Activated naive CD4-positive, alpha-beta T cell treated with anti-CD3 and anti-CD28 coated beads for 36 hours (primary cell): ENCODE results near the gene NR6A1. TPM values are rescaled to one million over a fixed set of nuclear protein-coding genes. Genes with fewer than 3 reads are reported as not detected.
A peak's percentile ranks its signal among the peaks of the same experiment; 100 is the strongest.

ENCODE experiments used
- CTCF ChIA-PET: fragments of 350-600 bp; sonication (Branson Sonifier 250); formaldehyde crosslinking; loops from one replicate; lab custom pipeline; 2021; ENCODE audit warnings: antibody characterized with exemption; lab: Charles Lee
- DNase-seq: peaks from one replicate; pipeline ENCODE4 v3.0.0-alpha.2; 2020
- H3K27ac Mint-ChIP-seq: one replicate; pipeline ENCODE4 v1.8.0; 2021; ENCODE audit warnings: mild to moderate bottlenecking, mixed read lengths
- H3K27me3 Mint-ChIP-seq: one replicate; pipeline ENCODE4 v1.8.0; 2021; ENCODE audit warnings: low read depth, mixed read lengths
- H3K36me3 Mint-ChIP-seq: one replicate; pipeline ENCODE4 v1.8.0; 2021; ENCODE audit warnings: low read depth, mixed read lengths
- H3K4me1 Mint-ChIP-seq: one replicate; pipeline ENCODE4 v1.8.0; 2021; ENCODE audit warnings: low read depth, mixed read lengths
- H3K4me3 Mint-ChIP-seq: one replicate; pipeline ENCODE4 v1.8.0; 2021; ENCODE audit warnings: mild to moderate bottlenecking, moderate library complexity, mixed read lengths
- H3K9me3 Mint-ChIP-seq: one replicate; pipeline ENCODE4 v1.8.0; 2021; ENCODE audit warnings: mixed read lengths
- intact Hi-C: fragments of 100-400 bp; cut with micrococcal nuclease; formaldehyde crosslinking; loops from one replicate; pipeline ENCODE4 v1.15.1; 2023
- total RNA-seq, 2 experiments: library from RNA; stranded (reverse); gene quantifications; one replicate each; pipeline ENCODE4 v1.2.3, GENCODE V29; 2021

The NR6A1 gene
- total RNA-seq, 2 experiments from 2014 or later = 1.8 TPM

DNA sequence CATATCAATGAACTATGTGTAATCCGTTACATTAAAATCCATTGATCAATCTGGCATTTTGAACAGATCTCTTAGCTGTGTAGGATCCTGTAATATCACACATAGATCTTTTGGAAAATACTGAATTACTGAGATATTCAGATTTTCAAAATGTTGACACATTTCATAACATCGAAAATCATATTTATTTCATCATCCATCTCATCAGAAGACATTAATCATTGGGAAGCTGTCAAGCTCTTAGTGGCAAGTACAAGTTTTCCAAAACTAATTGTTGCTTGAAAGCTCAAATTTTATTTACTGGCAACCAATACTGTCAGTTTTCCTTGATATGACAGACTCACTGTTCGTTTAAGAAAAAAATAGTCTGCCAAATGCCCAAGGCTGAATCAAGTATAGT lies 8.5 kb downstream of the NR6A1 start:
- Mint-ChIP-seq H3K9me3 (no peaks in the 10 kb centered on the region), H3K27me3 (peaks cover 65% of the 10 kb centered on the region), H3K4me3 (no peak overlapping the region), H3K36me3 (no peaks in the 10 kb centered on the region), H3K4me1 (peaks cover 4% of the 10 kb centered on the region), H3K27ac (no peak overlapping the region)
- no peak for DNase-seq
- intact Hi-C loops = no loop called here
- CTCF ChIA-PET = no interaction called here

DNA sequence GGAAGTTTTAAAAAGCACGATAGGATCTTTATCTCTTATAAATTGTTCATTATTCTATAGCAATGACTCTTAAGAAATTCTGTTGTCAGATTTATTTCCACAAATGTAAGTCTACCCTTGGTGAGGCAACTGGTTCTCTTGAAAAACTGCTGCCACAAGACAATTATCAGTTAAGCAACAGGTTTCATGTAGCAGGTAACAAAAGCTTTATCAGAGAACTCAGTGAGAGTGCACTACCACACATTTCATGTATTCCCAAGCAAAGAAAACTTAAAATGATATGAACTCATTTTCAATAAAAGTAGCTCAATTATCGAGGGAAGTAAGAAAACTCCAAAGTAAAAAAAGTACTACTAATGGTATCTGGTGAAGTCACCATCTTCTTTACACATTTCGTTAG lies 9.4 kb downstream of the NR6A1 start:
- Mint-ChIP-seq H3K36me3 (no peaks in the 10 kb centered on the region), H3K27me3 (peaks cover 63% of the 10 kb centered on the region), H3K9me3 (no peaks in the 10 kb centered on the region), H3K27ac (no peak overlapping the region), H3K4me3 (no peak overlapping the region), H3K4me1 (peaks cover 4% of the 10 kb centered on the region)
- no peak for DNase-seq
- CTCF ChIA-PET = interaction anchor here (1.0 kb wide), 1 partner anchor 52 kb away, joined by 4 read pairs; no protein-coding TSS in a partner anchor
- intact Hi-C loops = no loop called here

DNA sequence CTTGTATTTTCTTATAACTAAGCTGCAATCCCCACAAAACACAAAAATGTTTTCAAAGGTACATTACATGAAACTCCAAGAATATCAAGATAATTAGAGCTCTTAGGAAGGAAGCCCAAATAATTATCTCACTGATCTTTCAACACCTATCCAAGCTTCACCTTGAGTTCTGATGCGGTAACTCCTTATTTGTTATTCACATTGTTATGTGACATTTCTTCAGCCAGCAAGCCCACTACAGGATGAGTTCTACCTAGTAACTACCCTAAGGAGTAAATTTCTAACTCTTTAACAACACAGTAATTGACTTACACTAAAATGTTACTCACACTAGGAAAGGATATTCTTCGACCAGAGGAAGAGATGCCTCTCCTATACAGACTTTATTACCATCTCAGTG lies 9.9 kb downstream of the NR6A1 start:
- H3K27ac Mint-ChIP-seq = no peak overlapping the region
- intact Hi-C loops = no loop called here
- H3K27me3 Mint-ChIP-seq = peaks cover 63% of the 10 kb centered on the region
- DNase-seq = no peak
- no peaks in the 10 kb centered on the region for H3K9me3 Mint-ChIP-seq
- H3K36me3 Mint-ChIP-seq = no peaks in the 10 kb centered on the region
- H3K4me1 Mint-ChIP-seq = peaks cover 4% of the 10 kb centered on the region
- CTCF ChIA-PET = interaction anchor here (1.0 to 1.2 kb wide), 2 partner anchors 51 to 92 kb away, joined by 4 read pairs; partner anchors contain the start of gene WDR38
- no peak overlapping the region for H3K4me3 Mint-ChIP-seq

DNA sequence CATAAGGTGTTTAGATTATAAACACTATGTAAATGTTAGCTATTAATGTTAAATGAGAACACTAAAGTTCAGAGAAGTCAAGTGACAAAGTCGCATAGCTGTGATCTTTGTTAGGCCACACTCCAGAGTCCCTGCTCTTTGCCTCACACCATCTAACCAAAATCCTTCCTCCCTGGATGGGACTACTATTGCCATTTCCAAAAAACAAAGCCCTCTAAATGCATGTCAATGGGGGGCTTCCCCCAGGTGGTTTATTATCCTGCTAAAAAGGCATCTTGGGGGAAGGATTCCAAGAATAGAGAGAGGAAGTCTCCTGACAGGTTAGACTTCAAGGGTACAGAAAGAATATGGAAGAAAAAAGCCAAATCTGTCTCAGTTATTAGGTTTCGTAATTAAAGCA lies 10.4 kb downstream of the NR6A1 start:
- DNase-seq = no peak
- CTCF ChIA-PET = interaction anchor here (1.0 to 1.2 kb wide), 2 partner anchors 51 to 92 kb away, joined by 4 read pairs; partner anchors contain the start of gene WDR38
- no peak overlapping the region for H3K27ac Mint-ChIP-seq
- intact Hi-C loops = no loop called here
- H3K36me3 Mint-ChIP-seq = no peaks in the 10 kb centered on the region
- H3K27me3 Mint-ChIP-seq = peaks cover 63% of the 10 kb centered on the region
- H3K4me3 Mint-ChIP-seq = no peak overlapping the region
- no peaks in the 10 kb centered on the region for H3K9me3 Mint-ChIP-seq
- H3K4me1 Mint-ChIP-seq = peaks cover 4% of the 10 kb centered on the region

DNA sequence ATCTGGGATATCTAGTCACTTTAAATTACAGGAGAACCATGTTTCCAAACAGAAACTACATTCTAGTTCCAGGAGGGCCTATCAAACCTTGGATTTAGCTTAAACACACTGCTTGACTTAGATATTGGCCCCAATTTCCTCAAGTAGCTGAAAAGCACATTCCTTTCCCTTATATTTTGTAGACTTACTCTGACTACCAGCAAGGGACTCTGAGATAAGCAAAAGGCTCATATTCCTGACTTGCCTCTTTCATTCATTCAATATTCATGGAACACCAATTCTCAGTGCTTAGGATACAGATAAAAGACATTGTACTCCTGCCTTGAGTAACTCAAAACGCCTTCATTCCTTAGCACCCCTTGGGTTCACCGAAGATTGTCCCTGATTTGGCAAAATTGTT lies 11.8 kb downstream of the NR6A1 start:
- Mint-ChIP-seq H3K27me3 (peaks cover 63% of the 10 kb centered on the region), H3K4me1 (peaks cover 16% of the 10 kb centered on the region), H3K27ac (no peak overlapping the region), H3K36me3 (no peaks in the 10 kb centered on the region), H3K4me3 (no peak overlapping the region), H3K9me3 (no peaks in the 10 kb centered on the region)
- intact Hi-C loops = no loop called here
- CTCF ChIA-PET = interaction anchor here (0.8 to 1.2 kb wide), 2 partner anchors 10 to 33 kb away, joined by 3 read pairs; no protein-coding TSS in a partner anchor
- DNase-seq = no peak

DNA sequence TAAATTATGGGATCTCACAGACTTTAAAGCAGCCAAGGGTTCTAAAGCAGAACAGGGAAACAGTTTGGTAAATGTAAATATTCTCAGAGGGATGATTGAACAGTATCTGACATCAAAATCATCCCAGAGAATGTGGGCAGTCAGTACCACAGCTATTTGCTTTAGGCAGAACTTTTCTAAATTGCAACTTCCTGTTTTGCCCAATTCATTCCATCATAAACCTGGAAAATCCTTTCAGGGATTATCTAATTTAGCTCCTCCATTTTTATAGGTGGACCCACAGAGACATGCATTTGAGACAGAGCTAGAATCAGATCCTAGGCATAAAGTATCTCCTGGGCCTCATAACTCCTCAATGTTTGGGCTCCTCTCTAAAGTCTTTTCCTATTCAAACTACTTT lies 12.4 kb downstream of the NR6A1 start:
- CTCF ChIA-PET = interaction anchor here (0.8 to 1.2 kb wide), 2 partner anchors 9 to 32 kb away, joined by 3 read pairs; no protein-coding TSS in a partner anchor
- H3K36me3 Mint-ChIP-seq = no peaks in the 10 kb centered on the region
- H3K4me3 Mint-ChIP-seq = no peak overlapping the region
- peaks cover 18% of the 10 kb centered on the region for H3K4me1 Mint-ChIP-seq
- peaks cover 59% of the 10 kb centered on the region for H3K27me3 Mint-ChIP-seq
- intact Hi-C loops = no loop called here
- no peaks in the 10 kb centered on the region for H3K9me3 Mint-ChIP-seq
- H3K27ac Mint-ChIP-seq = no peak overlapping the region
- no peak for DNase-seq

DNA sequence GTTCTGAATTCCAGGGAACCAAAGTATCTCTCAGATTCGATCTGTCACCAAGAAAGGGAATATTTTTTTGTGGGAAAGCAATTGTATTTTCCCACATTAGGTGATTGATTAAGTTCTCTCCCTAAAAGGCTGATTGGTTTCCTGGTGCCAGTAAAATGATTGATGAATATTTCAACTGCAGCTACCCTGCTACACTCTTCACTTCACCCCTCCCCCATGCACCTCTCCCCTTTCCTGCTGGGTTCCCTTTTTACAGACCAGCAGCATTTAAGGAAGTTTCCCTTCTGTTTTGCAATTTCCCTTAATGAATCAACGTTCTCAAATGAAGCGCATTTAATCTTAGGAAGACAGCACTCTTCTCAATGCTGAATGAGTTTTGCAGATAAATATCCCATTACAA lies 13.1 kb downstream of the NR6A1 start:
- Mint-ChIP-seq H3K27ac (no peak overlapping the region), H3K4me1 (peaks cover 19% of the 10 kb centered on the region), H3K27me3 (peaks cover 57% of the 10 kb centered on the region), H3K9me3 (no peaks in the 10 kb centered on the region), H3K4me3 (no peak overlapping the region), H3K36me3 (no peaks in the 10 kb centered on the region)
- no peak for DNase-seq
- intact Hi-C loops = no loop called here
- CTCF ChIA-PET = no interaction called here

DNA sequence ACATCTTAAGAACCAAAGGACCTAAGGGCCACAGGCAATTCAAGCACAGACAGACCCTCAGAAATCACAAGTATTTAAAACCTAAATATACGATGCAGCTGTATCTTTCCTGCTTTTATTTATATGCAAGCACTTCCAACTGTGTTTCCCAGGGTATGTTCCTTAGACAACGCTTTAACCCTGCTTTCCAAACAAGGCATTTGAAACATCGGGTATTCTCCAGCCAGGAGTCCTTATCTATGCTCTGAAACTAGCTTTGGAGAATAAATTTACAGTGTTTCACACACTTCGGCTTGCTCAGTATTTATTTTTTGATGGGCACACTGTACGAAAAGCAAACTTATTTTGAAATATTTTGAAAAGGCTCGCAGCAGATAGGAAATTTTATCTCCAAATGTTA lies 13.5 kb downstream of the NR6A1 start:
- intact Hi-C loops = no loop called here
- no peak overlapping the region for H3K4me3 Mint-ChIP-seq
- H3K4me1 Mint-ChIP-seq = peaks cover 19% of the 10 kb centered on the region
- H3K27ac Mint-ChIP-seq = no peak overlapping the region
- H3K27me3 Mint-ChIP-seq = peaks cover 55% of the 10 kb centered on the region
- CTCF ChIA-PET = interaction anchor here (1.0 to 1.1 kb wide), 2 partner anchors 9 to 15 kb away, joined by 3 to 4 read pairs; no protein-coding TSS in a partner anchor
- H3K36me3 Mint-ChIP-seq = no peaks in the 10 kb centered on the region
- no peaks in the 10 kb centered on the region for H3K9me3 Mint-ChIP-seq
- DNase-seq = no peak

DNA sequence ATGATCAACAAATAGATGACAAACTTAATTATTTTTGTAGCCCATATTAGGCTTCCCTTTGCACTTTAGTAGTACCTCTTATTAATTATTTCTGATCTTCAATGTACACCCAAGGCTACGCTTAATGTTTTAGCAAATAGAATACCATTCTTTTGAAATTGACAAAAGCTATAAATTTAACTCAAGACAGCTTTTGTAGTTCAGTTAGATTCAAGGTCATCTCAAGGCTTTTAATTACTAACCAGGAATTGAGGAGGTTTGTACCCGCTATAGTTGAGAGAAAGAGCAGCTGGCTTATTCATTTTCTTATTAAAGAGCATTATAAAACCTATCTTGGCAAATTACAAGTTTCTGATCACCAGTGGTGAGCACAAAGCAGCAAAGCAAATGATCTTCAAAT lies 15.1 kb downstream of the NR6A1 start:
- H3K4me3 Mint-ChIP-seq = no peak overlapping the region
- H3K36me3 Mint-ChIP-seq = no peaks in the 10 kb centered on the region
- H3K4me1 Mint-ChIP-seq = peaks cover 19% of the 10 kb centered on the region
- intact Hi-C loops = no loop called here
- no peak for DNase-seq
- H3K9me3 Mint-ChIP-seq = no peaks in the 10 kb centered on the region
- peaks cover 49% of the 10 kb centered on the region for H3K27me3 Mint-ChIP-seq
- CTCF ChIA-PET = interaction anchor here (0.6 to 1.0 kb wide), 2 partner anchors 139 to 467 kb away, joined by 3 to 4 read pairs; no protein-coding TSS in a partner anchor
- H3K27ac Mint-ChIP-seq = no peak overlapping the region

DNA sequence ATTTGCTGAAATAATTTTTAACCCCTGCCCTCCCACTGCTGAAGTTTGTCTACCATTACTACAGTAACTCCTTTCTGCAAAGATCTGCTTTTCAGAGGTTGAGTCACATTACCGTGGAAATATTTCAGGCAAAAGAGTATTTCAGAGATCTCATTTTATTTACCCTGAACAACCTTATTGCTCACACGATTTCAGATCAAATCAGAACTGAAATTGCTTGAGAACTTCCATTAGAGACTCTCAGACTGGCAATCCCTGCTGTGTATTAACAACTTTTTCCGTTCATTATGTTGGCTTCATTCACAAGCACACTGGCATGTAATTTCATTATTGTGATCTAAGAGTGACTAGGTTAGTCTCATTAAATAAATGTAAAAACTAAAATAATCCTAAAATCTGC lies 16.1 kb downstream of the NR6A1 start:
- intact Hi-C loops = no loop called here
- H3K27me3 Mint-ChIP-seq = peaks cover 51% of the 10 kb centered on the region
- H3K9me3 Mint-ChIP-seq = no peaks in the 10 kb centered on the region
- no peak for DNase-seq
- CTCF ChIA-PET = interaction anchor here (1.0 kb wide), 1 partner anchor 138 kb away, joined by 3 read pairs; no protein-coding TSS in a partner anchor
- no peak overlapping the region for H3K4me3 Mint-ChIP-seq
- no peaks in the 10 kb centered on the region for H3K36me3 Mint-ChIP-seq
- H3K27ac Mint-ChIP-seq = peak overlapping the region; percentile 31
- H3K4me1 Mint-ChIP-seq = peaks cover 19% of the 10 kb centered on the region

DNA sequence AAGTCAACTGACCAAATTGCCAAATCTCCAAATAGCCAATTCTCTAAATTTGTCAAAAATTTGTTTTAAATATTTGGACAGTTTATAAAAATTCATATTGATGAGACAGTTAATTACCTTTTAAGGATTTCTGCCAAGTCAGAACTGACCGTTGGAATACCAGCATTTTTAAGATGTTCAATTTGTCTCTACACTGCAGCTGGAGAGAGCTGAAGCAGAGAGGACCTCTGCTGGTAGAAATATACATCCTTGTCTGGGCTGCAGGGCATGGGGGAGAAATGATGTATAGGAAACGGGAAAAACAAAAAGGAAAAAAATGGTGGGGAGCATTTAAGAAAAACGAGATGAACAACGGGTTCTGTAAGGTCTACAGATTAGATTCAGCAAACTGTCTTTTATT lies 16.8 kb downstream of the NR6A1 start:
- no peak overlapping the region for H3K4me3 Mint-ChIP-seq
- CTCF ChIA-PET = interaction anchor here (1.0 kb wide), 1 partner anchor 137 kb away, joined by 3 read pairs; no protein-coding TSS in a partner anchor
- peaks cover 19% of the 10 kb centered on the region for H3K4me1 Mint-ChIP-seq
- H3K27me3 Mint-ChIP-seq = peaks cover 52% of the 10 kb centered on the region
- DNase-seq = no peak
- no peaks in the 10 kb centered on the region for H3K36me3 Mint-ChIP-seq
- no peaks in the 10 kb centered on the region for H3K9me3 Mint-ChIP-seq
- intact Hi-C loops = loop anchor here (1.0 kb wide), 2 partner anchors 42 to 137 kb away; no protein-coding TSS in a partner anchor
- no peak overlapping the region for H3K27ac Mint-ChIP-seq

DNA sequence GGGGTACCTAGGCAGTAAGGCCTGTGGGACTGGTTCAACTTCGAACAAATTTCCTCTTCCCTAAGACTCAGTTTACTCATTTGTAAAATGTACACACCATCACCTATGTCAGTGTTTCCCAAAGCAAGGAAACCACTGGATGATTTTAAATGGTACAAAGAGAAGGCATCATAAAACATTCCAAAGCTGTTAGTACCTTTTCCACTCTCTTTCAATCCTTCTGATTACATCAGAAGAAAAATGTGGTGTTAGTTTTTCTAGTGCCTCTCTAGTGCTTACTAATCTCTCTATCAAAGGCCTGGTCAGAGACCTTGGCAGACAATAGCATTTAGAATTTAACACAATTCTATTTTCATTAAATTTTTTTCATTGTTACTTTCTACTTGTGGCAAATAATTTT lies 18.1 kb downstream of the NR6A1 start:
- peaks cover 15% of the 10 kb centered on the region for H3K4me1 Mint-ChIP-seq
- no peak for DNase-seq
- peaks cover 46% of the 10 kb centered on the region for H3K27me3 Mint-ChIP-seq
- no peaks in the 10 kb centered on the region for H3K9me3 Mint-ChIP-seq
- H3K36me3 Mint-ChIP-seq = no peaks in the 10 kb centered on the region
- H3K4me3 Mint-ChIP-seq = no peak overlapping the region
- no peak overlapping the region for H3K27ac Mint-ChIP-seq
- CTCF ChIA-PET = interaction anchor here (1.3 kb wide), 1 partner anchor 136 kb away, joined by 4 read pairs; no protein-coding TSS in a partner anchor
- intact Hi-C loops = no loop called here

DNA sequence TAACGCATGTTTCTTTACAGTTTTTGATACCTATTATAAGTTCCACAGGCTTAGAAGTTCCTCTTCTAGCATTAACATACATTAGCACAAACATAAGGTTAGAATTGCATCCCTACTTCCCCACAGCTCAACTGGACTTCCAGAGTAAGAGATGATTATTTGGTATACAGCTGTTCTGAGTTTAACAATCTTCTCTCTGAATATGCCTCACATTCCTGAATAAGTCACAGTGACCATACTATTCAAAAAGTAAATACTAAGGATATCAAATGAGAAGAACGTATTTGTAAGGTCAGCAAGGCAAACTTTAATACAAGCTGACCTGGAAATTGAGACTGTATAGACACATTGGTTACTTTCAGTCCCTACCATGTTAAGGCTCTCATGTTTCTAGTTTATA lies 21.3 kb downstream of the NR6A1 start:
- H3K4me3 Mint-ChIP-seq = no peak overlapping the region
- peaks cover 25% of the 10 kb centered on the region for H3K27me3 Mint-ChIP-seq
- CTCF ChIA-PET = interaction anchor here (1.1 kb wide), 1 partner anchor 9 kb away, joined by 3 read pairs; no protein-coding TSS in a partner anchor
- intact Hi-C loops = no loop called here
- no peak overlapping the region for H3K27ac Mint-ChIP-seq
- H3K9me3 Mint-ChIP-seq = no peaks in the 10 kb centered on the region
- peaks cover 7% of the 10 kb centered on the region for H3K4me1 Mint-ChIP-seq
- H3K36me3 Mint-ChIP-seq = no peaks in the 10 kb centered on the region
- DNase-seq = no peak
